ENCODE data around the gene FNIP1. TPM values are rescaled to one million over a fixed set of nuclear protein-coding genes. Genes with fewer than 3 reads are reported as not detected.

Gene FNIP1
- total and polyA plus RNA-seq, 9 of the 15 experiments (the other 6 are each of a cell fraction or from before 2014, with no cell fraction given), result 5.0 to 32.8 (median 18.4) TPM

GRCh38 chr5:131796793-131797693 is at the start of gene FNIP1 (continued):
- TF ChIP-seq, protein P1, sequence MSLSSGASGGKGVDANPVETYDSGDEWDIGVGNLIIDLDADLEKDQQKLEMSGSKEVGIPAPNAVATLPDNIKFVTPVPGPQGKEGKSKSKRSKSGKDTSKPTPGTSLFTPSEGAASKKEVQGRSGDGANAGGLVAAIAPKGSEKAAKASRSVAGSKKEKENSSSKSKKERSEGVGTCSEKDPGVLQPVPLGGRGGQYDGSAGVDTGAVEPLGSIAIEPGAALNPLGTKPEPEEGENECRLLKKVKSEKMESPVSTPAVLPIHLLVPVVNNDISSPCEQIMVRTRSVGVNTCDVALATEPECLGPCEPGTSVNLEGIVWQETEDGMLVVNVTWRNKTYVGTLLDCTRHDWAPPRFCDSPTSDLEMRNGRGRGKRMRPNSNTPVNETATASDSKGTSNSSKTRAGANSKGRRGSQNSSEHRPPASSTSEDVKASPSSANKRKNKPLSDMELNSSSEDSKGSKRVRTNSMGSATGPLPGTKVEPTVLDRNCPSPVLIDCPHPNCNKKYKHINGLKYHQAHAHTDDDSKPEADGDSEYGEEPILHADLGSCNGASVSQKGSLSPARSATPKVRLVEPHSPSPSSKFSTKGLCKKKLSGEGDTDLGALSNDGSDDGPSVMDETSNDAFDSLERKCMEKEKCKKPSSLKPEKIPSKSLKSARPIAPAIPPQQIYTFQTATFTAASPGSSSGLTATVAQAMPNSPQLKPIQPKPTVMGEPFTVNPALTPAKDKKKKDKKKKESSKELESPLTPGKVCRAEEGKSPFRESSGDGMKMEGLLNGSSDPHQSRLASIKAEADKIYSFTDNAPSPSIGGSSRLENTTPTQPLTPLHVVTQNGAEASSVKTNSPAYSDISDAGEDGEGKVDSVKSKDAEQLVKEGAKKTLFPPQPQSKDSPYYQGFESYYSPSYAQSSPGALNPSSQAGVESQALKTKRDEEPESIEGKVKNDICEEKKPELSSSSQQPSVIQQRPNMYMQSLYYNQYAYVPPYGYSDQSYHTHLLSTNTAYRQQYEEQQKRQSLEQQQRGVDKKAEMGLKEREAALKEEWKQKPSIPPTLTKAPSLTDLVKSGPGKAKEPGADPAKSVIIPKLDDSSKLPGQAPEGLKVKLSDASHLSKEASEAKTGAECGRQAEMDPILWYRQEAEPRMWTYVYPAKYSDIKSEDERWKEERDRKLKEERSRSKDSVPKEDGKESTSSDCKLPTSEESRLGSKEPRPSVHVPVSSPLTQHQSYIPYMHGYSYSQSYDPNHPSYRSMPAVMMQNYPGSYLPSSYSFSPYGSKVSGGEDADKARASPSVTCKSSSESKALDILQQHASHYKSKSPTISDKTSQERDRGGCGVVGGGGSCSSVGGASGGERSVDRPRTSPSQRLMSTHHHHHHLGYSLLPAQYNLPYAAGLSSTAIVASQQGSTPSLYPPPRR (CRISPR knock-in tag; IDR thresholded peaks at IDR 0.05; ENCODE audit: borderline replicate concordance), result peak; percentile 62; the same call in 1 of the 2 replicates
- TF ChIP-seq IRF1 (CRISPR knock-in tag; IDR thresholded peaks at IDR 0.05; ENCODE audit: borderline replicate concordance) (peak; percentile 96), USF2 (CRISPR knock-in tag; IDR thresholded peaks at IDR 0.05) (peak; percentile 98), NR2F6 (CRISPR knock-in tag; IDR thresholded peaks at IDR 0.05) (no peak), ZNF57 (CRISPR knock-in tag; IDR thresholded peaks at IDR 0.05) (0 out of 2 replicates have a peak, but pooled peaks have one; percentile 18), NFIX (CRISPR knock-in tag; IDR thresholded peaks at IDR 0.05; ENCODE audit: low read depth) (0 out of 2 replicates have a peak, but pooled peaks have one; percentile 7), CHAMP1 (IDR thresholded peaks at IDR 0.05) (0 out of 2 replicates have a peak, but pooled peaks have one; percentile 74), ATF1 (CRISPR knock-in tag; IDR thresholded peaks at IDR 0.05) (peak; percentile 5; the same call in 1 of the 2 replicates), ATF1 (tag; IDR thresholded peaks at IDR 0.05) (peak; percentile 94), ZSCAN29 (IDR thresholded peaks at IDR 0.05) (no peak), EHMT2 (IDR thresholded peaks at IDR 0.05) (no peak), ZBTB7A (IDR thresholded peaks at IDR 0.05; ENCODE audit: borderline replicate concordance, control insufficient read depth, low read depth, low read length) (peak; percentile 88), YY1 (IDR thresholded peaks at IDR 0.05; ENCODE audit: borderline replicate concordance in 1 of 3, control insufficient read depth in 1 of 3, extremely low read depth in 1 of 3, insufficient read depth in 3 of 3, insufficient read length in 1 of 3, insufficient replicate concordance in 2 of 3, low read depth in 1 of 3, low read length in 2 of 3) (peak in 2 of 3 experiments; percentile 73 to 74), SREBF1 (IDR thresholded peaks at IDR 0.05; ENCODE audit: borderline replicate concordance, low read depth, low read length) (no peak), NR1H2 (CRISPR knock-in tag; IDR thresholded peaks at IDR 0.05) (peak; percentile 34; the same call in 1 of the 2 replicates), CXXC5 (CRISPR knock-in tag; IDR thresholded peaks at IDR 0.05) (peak; percentile 88), L3MBTL2 (IDR thresholded peaks at IDR 0.05) (peak; percentile 99), ZFX (CRISPR knock-in tag; IDR thresholded peaks at IDR 0.05) (peak; percentile 96)

All from K562 (cell line).